KOPT-K1 (cell line): ENCODE data around the gene P4HA2.

ENCODE experiments used
- H3K27ac ChIP-seq: fragments of 200-600 bp; sonication (generic); 2 replicates; pipeline ENCODE4 v1.5.1; 2016; ENCODE audit warnings: antibody characterized with exemption, mild to moderate bottlenecking, low read depth, low read length; ENCODE audit not compliant: poor library complexity, severe bottlenecking
- H3K36me3 ChIP-seq: fragments of 200-600 bp; sonication (generic); 2 replicates; pipeline ENCODE4 v1.5.1; 2017; ENCODE audit warnings: antibody characterized with exemption, mild to moderate bottlenecking, low read length, moderate library complexity; ENCODE audit not compliant: insufficient read depth
- H3K9me3 ChIP-seq: fragments of 200-600 bp; sonication (generic); 2 replicates; pipeline ENCODE4 v1.5.1; 2017; ENCODE audit warnings: antibody characterized with exemption, low read length, mild to moderate bottlenecking; ENCODE audit not compliant: insufficient read depth, poor library complexity, severe bottlenecking

P4HA2 gene

DNA sequence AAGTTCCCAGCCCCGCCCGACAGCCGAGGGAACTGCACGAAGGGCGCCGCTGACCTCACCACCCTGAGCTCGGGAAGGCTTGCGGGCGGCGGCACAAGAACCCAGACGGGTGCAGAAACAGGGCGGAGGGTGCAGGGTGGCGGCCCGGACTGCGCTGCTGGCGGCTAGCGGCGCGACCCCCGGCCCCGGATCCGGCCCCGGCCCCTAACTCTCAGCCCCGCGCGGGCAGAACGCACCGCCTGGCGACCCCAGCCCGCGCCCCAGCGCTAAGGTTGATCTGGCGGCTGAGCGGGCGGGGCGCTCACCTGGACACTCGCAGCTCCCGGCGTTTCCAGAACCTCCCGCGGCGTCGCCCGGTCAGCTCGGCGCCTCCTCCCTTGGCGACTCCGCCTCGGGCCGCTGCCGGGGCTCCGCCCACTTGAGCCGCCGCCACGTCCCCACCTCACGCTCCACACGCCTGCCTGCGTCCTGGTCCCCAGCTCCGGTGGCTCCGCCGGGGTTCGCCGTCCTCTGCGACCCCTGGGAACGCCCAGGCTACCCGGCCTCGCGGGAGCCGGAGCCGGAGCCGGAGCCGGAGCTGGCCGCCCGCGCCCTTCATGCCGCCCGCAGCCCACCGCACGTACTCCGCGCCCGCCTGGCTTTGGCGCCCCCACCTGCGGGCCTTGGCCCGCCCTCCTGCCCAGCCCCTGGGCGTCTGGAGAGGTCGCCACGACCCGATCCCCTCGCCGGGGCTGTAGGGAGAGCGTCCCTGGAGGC lies at the start of gene P4HA2:
Gene P4HA2 (minus strand): TSS at position 369 of the 756 bp plus-strand sequence. CDS start 9,227 bp downstream, outside the sequence.
- Histone ChIP-seq H3K9me3 (no peaks in the 10 kb centered on the region), H3K27ac (no peak within 1 kb of the TSS), H3K36me3 (no peaks in the 10 kb centered on the region)

DNA sequence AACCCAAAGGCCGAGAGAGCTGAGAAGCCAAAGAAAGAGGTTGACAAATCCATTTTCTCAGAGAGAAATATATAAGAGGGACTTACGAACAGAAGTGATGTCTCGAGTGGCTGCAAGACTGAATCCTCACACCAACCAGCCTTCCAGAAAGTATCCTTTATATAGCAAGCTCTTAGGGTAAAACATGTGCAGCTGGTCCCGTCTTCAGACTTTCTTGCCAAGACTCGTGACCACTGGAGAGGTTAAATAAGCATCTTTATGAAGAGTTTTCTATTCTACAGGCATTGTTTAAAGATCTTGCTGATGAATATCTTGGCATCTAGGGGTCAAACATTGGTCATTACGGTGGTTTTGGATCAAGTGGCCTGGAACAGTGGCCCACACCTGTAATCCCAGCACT lies 49.6 kb upstream of the P4HA2 start:
- Histone ChIP-seq H3K9me3 (no peaks in the 10 kb centered on the region), H3K27ac (no peak overlapping the region), H3K36me3 (no peaks in the 10 kb centered on the region)

DNA sequence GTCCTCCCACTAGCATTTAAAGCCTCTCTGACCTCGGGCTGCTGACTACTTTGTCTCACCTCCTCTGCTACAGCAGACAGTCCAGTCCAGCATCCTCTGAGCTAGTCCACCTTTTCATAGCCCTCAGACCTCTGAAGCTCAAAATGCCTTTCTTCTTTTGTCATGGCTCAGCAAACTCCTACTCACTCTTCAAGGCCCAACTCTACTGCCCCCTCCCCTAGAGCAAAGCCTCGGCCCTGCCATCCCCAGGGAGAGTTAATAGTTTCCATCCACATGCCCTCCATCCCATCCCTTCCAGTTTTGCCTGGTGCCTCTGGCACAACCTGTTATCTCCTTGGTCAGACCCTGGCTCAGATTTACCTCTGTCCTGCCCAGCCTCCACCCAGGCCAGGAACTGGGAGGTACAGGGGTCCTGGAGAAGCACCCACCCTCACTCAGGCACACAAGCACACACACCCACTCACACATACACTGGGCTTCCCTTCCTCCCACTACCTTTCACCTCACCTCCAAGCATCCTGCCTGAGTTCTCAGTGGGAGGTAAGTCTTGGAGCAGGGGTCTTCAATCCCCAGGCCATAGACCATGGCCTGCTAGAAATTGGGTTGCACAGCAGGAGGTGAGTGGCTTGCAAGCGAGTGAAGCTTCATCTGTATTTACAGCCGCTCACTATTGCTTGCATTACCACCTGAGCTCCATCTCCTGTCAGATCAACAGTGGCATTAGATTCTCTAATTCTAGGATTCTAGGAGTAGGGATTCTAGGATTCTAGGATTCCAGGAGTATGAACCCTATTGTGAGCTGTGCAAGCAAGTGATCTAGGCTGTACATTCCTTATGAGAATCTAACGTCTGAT lies 47.9 kb upstream of the P4HA2 start:
- Histone ChIP-seq H3K27ac (no peak overlapping the region), H3K9me3 (no peaks in the 10 kb centered on the region), H3K36me3 (no peaks in the 10 kb centered on the region)

DNA sequence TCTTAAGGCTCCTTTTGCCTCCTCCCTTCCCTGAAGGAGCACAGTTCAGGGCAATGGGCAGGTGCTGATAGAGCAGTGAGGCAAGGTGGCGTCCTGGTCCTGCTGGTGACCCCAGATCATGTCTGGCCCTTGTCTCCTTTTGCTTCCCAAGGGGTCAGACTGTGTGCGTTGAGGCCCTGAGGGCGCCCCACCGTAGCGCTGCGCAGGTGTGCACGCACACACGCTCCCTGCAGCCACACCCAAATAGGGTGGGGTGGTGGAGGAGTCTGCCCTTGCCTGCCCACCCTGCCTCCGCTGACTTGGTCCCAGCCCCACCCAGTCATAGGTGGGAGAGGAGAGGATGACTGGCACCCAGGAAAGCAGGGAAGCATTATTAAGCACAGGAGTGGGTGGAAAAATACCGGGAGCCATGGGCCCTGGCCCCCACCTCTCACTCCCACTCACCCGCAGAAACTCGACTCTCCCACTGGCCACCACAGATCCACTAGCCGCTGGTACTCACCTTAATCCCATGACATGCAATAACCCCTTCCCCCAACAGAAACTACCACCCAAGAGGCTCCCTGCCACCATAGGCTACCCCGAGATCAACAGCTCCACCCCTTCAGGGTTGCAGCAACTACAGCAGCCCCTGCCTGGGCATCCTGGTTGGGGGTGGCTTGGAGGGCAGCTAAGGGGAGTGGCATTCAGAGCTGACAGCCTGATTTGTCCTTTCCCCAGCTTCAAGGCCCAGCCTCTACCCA lies 46.6 kb upstream of the P4HA2 start:
- Histone ChIP-seq H3K27ac (no peak overlapping the region), H3K9me3 (no peaks in the 10 kb centered on the region), H3K36me3 (no peaks in the 10 kb centered on the region)

DNA sequence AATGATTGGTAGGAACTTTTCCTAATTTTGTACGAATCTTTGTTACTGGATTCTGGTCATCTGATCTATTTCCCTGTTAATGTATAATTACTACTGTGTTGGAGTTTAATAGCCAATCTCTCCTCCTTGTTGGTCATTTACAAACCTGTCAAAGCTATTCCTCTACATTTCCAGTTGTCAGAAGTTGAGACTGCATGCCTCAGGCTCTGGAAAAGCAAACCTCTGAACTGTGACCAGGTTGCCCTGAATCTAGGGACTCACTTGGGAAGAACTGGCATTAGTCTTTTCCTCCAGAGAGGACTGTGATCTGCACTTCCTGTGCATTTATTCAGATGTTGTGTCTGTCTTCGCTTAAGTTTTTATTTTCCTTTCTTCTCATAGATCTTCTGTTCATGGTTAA lies 46.0 kb upstream of the P4HA2 start:
- H3K9me3 ChIP-seq: no peaks in the 10 kb centered on the region
- H3K27ac ChIP-seq: no peak overlapping the region
- H3K36me3 ChIP-seq: no peaks in the 10 kb centered on the region

DNA sequence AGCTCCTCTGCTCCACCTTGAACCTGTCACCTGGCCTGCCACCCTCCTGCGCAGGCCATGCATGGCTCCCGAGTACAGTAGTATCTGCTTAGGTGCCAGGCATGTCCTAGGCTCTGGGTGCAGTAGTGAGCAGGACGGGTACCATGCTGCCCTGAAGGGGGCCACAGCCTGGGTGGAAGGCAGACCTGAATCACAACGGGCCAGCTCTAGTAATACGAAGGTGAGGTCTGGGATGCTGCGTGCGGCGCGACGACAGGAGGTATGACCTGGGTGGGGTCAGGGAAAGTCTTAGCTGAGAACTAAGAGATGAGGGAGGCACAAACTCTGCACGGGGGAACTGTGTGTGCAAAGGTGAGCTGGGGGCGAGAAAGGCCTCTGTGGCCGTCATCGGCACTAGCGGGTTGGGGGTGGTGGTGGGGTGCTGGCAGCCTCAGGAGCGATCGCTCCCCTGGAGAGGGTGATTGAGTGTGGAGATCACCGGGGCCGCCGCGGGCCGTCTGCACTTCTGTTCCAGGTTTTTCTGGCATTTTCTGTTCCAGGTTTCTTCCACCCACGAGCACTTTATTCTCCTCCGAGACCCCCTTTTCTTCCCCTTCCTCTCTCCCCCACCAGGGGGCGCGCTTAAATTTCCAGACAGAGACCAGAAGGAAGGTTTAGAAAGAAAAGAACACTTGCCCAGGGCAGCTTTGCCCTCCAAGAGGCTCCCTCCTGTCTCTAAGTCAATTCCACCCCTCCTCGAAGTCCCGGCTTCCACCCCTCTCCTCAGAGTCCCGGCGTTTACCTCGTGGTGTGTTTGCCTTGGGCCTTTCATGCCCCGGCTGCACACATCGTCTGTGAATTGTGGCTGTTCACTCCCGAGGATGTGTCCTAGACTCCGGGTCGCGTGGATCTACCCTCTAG lies 44.9 kb upstream of the P4HA2 start:
- Histone ChIP-seq H3K27ac (no peak overlapping the region), H3K9me3 (no peaks in the 10 kb centered on the region)

DNA sequence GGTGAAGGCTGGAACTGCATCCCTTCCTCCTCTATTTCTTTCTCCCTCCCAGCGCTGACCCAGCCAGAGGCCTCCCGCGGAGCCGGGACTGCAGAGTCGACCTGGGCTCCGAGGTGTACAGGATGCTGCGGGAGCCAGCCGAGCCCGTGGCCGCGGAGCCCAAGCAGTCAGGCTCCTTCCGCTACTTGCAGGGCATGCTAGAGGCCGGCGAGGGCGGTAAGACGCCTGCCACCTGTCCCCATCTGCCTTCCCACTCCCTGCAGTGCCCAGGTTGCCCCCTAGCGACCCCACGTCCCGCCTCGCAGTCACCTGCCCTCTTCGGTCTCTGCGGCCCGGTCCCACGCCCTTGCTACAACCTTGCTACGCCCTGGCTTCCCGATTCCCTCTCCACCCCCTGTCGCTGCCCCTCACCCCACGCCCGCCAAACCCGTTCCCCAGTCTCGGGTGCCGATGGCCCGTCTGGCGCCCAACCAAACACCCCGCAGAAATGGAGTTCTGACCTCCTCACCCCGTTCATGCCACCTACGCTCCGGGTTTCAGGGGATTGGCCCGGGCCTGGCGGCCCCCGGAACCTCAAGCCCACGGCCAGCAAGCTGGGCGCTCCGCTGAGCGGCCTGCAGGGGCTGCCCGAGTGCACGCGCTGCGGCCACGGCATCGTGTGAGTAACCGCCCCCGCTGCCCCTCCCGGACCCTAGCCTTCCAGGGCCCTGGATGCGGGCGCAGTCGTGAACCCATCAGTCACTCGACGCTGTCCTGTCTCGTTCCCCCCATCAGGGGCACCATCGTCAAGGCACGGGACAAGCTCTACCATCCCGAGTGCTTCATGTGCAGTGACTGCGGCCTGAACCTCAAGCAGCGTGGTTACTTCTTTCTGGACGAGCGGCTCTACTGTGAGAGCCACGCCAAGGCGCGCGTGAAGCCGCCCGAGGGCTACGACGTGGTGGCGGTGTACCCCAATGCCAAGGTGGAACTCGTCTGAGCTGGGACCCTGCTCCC lies 43.9 kb upstream of the P4HA2 start:
- no peaks in the 10 kb centered on the region for H3K36me3 ChIP-seq
- H3K9me3 ChIP-seq: no peaks in the 10 kb centered on the region
- no peak overlapping the region for H3K27ac ChIP-seq

More for the DNA sequence above, 44.9 kb upstream of the P4HA2 start:
- H3K36me3 ChIP-seq: no peaks in the 10 kb centered on the region

DNA sequence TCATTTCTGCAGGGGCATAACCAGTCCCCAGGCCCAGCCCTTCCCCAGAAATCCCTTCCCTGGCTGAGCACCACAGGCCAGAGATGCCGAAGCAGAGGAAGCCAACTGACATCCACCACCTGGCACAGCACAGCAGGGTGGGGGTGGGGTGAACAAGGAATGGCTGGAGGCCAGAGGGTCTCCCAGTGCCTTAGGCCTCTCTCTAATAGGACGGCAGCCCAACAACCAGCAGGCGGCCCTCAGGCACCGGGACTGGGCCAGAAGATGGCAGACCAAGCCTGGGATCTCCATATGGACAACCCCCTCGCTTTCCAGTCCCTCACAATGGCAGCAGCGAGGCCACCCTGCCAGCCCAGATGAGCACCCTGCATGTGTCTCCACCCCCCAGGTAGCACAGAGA lies 43.1 kb upstream of the P4HA2 start:
- Histone ChIP-seq H3K36me3 (no peaks in the 10 kb centered on the region), H3K9me3 (no peaks in the 10 kb centered on the region), H3K27ac (no peak overlapping the region)

DNA sequence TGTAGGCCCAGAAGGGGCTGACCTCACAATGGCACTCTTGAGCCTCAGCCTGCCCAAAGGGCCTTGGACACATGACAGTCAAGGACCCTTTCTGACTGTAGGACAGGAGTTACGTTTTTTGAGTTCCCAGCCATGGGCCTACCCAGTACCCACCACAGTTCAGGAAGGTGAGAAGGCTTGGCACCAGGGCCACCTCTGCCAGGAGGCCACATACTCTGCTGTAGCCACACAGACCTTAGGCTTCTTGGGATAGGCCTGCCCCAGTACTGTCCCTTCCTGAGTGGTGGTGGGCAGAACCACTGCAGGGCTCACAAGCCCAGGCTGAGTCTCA lies 42.6 kb upstream of the P4HA2 start:
- no peaks in the 10 kb centered on the region for H3K9me3 ChIP-seq
- no peaks in the 10 kb centered on the region for H3K36me3 ChIP-seq
- no peak overlapping the region for H3K27ac ChIP-seq

DNA sequence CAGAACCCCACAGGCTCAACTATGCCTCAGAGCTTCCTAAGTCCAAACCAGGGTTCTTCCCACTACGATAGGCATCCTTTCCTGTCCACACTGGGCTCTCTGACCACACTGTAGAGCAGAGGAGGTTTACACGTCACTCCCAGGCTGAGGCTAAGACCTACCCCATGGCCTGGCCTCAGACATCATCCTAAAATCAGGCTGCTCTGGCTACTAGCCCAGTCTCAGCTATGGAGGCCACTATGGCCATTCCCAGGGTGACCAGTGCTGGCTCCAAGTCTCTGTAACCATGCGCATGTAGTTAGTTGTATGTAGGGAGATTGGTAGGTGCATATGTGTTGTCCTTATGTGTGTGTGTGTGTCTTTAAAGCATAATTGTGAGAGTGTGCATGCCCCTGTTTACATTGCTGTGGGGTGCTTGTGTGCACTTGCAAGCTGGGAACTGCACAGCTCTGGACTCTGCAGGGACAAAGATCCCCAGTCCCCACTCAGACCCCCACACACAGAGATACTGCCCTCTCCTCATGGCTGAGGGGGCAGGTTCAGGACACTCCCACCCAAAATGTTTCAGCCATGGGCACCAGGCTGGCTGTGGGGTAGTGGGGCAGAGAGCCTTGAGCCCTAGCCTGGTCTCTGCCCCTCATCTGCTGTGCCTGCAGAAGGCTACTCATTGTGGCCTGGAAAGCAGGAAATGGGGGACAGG lies 42.1 kb upstream of the P4HA2 start:
- no peak overlapping the region for H3K27ac ChIP-seq
- no peaks in the 10 kb centered on the region for H3K9me3 ChIP-seq
- H3K36me3 ChIP-seq: no peaks in the 10 kb centered on the region

DNA sequence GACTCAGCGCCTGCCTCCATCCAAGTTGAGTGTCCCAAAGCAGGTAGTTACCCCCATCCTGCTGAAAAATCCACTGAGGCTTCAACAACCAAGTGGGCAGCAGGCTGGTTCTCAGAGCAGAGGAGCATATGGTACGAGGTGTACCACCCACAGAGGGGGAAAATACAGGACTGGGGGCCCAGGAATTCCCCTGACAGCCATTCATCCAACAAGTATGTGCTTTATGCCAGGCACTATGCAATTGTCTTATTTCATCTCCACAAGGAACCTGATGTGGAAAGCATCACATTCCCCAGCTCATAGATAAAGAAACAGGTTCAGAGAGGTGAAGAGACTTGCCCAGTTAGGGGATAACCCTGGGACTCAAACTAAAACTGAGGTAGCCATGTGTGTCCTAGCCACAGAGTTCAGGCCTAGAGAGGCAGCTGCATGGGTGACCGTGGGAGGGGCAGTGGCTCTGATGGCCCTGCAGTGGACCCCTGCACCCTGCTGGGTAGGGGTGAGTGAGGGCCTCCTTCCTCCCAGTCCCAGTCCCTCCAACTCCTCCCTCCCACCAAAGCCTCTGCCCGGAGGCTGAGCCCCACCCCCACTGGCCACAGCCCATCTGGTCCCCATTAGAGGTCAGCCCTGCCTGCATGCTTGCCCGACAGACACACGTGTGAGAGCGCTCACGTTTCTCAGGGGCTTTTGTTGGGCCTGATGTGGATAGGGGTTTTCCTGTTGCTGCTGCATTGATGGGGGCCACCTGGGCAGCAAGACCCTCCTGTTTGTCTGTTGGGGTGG lies 41.3 kb upstream of the P4HA2 start:
- H3K27ac ChIP-seq: no peak overlapping the region
- no peaks in the 10 kb centered on the region for H3K36me3 ChIP-seq

DNA sequence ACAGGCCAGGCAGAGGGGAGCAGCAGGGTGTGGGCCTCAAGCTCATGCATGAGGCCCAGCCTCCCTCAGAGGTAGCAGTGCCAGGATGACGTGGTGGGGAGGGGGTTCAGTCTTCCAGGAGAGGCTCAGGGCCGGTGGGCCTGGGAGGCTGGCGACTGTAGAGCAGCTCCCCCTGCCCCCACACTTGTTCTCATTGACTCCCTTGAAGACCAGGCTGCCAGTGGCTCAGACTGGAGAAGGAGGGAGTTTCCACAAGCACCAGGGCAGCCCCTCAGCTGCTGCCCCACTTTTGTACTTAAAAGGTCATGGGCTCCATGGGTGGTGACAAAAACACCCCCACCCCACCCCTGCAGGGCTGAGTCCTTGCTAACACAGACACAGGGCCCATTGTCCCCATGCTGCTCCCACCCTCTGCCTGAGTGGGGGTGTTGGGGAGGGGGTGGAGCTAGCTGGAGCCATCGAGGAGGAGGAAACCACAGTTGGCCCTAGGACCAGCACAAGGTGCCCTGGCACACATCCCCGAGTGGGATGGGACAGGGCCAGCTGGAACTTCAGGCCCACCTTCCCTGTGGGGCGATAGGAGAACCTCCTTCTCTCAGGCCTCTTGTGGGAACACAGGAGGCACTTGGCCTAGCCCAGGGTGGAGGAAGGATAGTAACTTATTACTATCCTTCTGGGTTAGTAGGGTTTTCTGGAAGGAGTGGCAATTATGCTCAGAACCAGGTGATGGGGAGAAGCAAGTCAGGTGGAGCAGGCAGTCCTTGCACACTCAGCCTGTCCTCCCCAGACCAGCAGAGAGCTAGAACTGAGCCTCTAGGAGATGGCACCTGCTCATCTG lies 40.5 kb upstream of the P4HA2 start:
- Histone ChIP-seq H3K36me3 (no peaks in the 10 kb centered on the region), H3K27ac (no peak overlapping the region)

More for the DNA sequence above, 41.3 kb upstream of the P4HA2 start:
- no peaks in the 10 kb centered on the region for H3K9me3 ChIP-seq

More for the DNA sequence above, 40.5 kb upstream of the P4HA2 start:
- H3K9me3 ChIP-seq: no peaks in the 10 kb centered on the region
